Endothelial cell of umbilical vein (primary cell): ENCODE measurements around the gene GAL3ST3.

Experiments
- CTCF ChIP-seq, 2 donors: IDR thresholded peaks; 1 replicate in 1 of 2; 2 replicates in 1 of 2; pipeline ENCODE4 v1.5.1; 2011; ENCODE audit warnings: low read length in 2 of 2, mild to moderate bottlenecking in 2 of 2, moderate library complexity in 2 of 2, control low read depth in 1 of 2, inconsistent platforms in 1 of 2, low read depth in 1 of 2; ENCODE audit not compliant: insufficient read depth in 1 of 2; ENCODE audit errors: extremely low read depth in 1 of 2
- EZH2 ChIP-seq: IDR thresholded peaks from 2 replicates; pipeline ENCODE4 v1.6.1; 2012; ENCODE audit warnings: borderline replicate concordance, low read depth, mild to moderate bottlenecking, moderate library complexity, low read length, inconsistent platforms; ENCODE audit not compliant: severe bottlenecking
- FOS ChIP-seq: IDR thresholded peaks from 2 replicates; pipeline ENCODE4 v1.6.1; 2011; ENCODE audit warnings: mild to moderate bottlenecking, low read length, moderate library complexity, borderline replicate concordance; ENCODE audit not compliant: insufficient read depth
- JUN ChIP-seq: IDR thresholded peaks from 2 replicates; pipeline ENCODE4 v1.6.1; 2011; ENCODE audit warnings: borderline replicate concordance, low read depth; ENCODE audit not compliant: insufficient read length, insufficient read depth
- POLR2A ChIP-seq: IDR thresholded peaks from 2 replicates; pipeline ENCODE4 v1.6.1; 2012; ENCODE audit warnings: low read depth, mild to moderate bottlenecking, control low read depth, low read length
- POLR2AphosphoS5 ChIP-seq: IDR thresholded peaks from 2 replicates; pipeline ENCODE4 v1.6.1; 2012; ENCODE audit warnings: low read depth, mild to moderate bottlenecking, control low read depth, low read length, moderate library complexity; ENCODE audit not compliant: insufficient read depth

GRCh38 chr11:66022401-66023185, 26.4 kb downstream of the GAL3ST3 start:
- TF ChIP-seq EZH2 (no peak), JUN (no peak), CTCF (IDR thresholded peaks at IDR 0.05; ENCODE audit: extremely low read depth in 1 of 2, insufficient read depth in 1 of 2, low read depth in 1 of 2, low read length in 2 of 2) (peak; percentile 97 to 98), POLR2A (no peak), POLR2AphosphoS5 (peak; percentile 59), FOS (no peak)
